NCI-H82 treated with DMSO at 0.1 percent for 48 hours (cell line): ENCODE measurements around the gene PEAK1.
"Not testable (repeated sequence)": the region's sequence is repeated elsewhere in the genome, so short reads cannot be mapped to it uniquely, and the experiment has no call there.

ENCODE experiments used
- DNase-seq: peaks from one replicate; lab custom pipeline; 2025; ENCODE audit not compliant: unreplicated experiment; lab: John Stamatoyannopoulos, UW

The PEAK1 gene

GRCh38 chr15:77181305-77182074, 238.4 kb downstream of the PEAK1 start:
- DNase-seq = no peak

DNA sequence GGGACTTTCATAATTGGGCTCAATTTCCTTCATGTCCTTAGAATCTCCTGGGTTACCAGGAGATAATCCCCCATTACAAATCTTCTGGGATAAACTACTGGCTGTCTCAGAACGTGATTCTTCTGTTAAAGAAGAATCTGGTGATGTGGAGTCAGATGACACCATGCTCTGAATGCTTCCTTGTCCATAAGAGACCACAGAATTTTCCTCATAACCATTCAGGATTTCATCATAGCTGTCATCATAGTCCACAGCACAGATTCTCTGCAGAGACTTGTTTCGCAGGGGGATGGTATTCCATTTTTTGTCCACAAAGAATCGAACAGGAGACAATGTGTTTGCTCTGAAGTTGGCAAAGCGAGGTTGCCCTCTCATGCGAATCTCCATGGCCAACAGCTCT, 239.1 kb downstream of the PEAK1 start:
- DNase-seq = peak; percentile 52

GRCh38 chr15:77180270-77180669, 239.6 kb downstream of the PEAK1 start:
- no peak for DNase-seq

GRCh38 chr15:77179541-77179998, 240.3 kb downstream of the PEAK1 start:
- DNase-seq = no peak

DNA sequence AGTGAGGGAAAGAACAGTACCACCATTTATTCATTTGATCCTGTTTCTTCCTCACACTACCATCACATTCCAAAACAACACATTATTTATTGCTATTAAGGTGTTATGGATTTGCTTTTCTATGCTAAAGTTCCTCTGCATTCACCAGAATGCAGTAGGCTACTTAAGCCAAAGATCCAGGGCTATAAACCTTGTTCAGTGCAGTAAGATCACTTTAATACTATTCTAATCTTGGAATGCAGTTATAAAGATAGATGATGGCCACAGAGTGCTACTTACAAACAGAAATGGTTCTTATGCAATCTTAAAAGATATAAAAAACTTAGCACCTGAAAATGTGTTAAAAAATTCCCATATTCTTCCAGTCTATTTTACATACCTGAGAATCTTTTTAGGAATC, 241.5 kb downstream of the PEAK1 start:
- no peak for DNase-seq

DNA sequence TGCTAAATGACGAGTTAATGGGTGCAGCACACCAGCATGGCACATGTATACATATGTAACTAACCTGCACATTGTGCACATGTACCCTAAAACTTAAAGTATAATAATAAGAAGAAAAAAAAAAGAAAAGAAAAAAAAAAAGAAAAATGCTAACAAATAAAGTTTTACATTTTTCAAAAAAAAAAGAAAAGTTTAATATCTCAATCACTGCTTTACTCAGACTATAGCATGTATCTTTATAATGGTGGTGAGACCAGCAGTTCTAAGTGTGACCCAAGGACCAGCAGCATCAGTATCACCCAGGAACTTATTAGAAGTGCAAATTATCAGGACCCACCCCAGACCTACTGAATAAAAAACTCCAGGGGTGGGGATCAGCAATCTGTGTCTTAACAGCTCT, 243.8 kb downstream of the PEAK1 start:
- not testable (repeated sequence) for DNase-seq

- DNase-seq = peak; percentile 95
Measured at GRCh38 chr15:77173487-77173886, 246.4 kb downstream of the PEAK1 start.

GRCh38 chr15:77171221-77171967, 248.5 kb downstream of the PEAK1 start:
- no peak for DNase-seq

GRCh38 chr15:77168616-77169015, 251.3 kb downstream of the PEAK1 start:
- DNase-seq = no peak

- DNase-seq = no peak
Measured at GRCh38 chr15:77168141-77168540, 251.8 kb downstream of the PEAK1 start.

GRCh38 chr15:77167406-77167805, 252.5 kb downstream of the PEAK1 start:
- DNase-seq = no peak

DNA sequence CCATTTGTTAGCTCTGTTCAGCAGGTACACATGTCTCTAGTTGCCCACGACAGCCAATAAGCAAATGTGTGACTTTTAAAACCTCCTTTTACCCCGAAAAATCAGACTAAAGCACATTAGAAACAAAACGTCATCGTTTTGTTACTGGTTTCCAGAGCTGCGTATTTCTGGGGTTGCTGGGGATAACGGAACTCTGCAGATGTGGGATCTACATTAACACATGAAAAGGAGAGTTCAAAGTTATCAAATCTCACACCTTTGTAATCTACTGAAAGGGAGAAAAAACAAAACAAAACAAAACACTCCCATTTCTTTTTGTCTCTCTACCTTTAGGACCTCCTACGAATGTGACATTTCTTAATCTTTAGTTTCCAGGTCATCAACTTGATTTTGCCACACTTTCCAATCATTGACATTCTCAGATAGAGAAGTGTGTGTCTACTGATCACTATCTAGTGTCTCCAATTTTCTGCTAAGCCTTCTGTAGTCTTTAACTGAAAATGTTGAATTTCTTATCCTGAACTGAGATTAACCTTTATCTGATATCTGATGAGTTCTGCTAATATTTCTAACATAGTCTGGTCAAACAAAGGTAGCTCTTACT, 256.0 kb downstream of the PEAK1 start:
- DNase-seq = no peak

DNA sequence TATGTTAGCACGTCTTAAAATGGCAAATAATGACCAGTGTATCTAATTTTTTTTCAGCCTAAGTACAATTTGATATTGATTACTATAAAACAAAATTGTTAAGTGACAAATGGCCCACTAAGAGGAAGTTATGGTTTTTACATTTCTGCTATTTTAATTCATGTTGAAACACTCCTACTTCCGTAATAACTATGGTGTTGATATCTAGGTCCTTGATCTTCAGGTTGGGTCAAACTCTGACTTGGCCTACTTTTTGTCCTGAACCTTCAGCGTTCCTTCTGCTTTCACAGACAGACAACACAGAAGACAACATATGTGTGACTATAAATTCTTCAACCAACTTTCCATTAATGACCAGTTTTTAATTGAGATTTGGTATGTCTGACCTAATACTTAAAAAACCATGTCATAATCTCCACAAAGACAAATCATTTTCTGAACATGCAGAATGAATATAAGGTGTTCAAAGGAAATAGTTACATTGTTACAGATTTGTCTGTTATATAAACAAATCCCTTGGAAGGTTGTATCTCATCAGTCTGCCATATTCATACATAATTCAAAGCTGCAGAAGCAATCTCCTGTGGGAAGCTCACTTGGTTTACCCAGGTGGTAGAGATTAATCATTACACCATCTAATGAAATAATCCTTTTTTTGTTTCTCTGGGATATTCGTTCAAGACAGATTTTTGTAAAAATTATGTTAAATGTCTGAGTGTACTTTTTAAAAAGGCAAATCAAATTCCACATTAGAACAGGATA, 256.9 kb downstream of the PEAK1 start:
- no peak for DNase-seq

DNA sequence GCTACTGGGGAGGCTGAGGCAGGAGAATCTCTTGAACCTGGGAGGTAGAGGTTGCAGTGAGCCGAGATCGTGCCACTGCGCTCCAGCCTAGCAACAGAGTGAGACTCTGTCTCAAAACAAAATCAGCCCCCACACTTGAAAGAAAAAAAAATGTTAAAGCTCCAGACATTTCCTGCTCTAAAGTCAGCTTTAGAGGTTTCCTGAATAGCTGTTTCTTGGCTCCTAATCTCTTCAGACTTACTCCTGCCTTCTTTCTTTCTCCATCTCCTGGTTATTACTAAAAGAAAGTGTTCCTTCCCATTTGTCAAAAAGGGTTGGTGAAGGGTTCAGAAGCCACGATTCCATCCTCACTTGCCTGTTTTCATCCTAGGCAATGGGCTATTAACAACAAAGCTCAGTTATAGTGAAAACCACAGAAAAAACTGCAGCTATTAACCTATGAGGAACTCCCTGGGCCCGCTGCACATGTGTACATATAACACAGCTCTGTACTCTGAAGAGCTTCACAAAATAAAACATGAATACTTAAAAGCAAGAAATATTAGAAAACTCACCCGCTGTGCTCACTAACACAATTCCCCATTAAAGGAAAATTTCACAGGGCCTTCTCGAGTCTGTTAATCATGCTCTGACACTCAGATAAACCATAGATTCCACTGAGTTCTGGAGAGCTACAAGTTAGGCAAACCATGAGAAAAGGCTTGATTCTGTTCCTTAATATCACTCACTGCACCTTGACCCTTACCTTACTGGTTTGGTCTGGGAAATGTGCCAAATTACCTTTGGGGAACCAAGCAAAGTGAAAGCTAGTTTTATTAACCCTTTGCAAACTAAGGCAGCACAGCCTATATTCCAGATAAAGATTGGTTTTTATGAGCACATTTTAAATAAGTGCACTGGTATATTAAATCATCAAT, 259.1 kb downstream of the PEAK1 start:
- DNase-seq = no peak

DNA sequence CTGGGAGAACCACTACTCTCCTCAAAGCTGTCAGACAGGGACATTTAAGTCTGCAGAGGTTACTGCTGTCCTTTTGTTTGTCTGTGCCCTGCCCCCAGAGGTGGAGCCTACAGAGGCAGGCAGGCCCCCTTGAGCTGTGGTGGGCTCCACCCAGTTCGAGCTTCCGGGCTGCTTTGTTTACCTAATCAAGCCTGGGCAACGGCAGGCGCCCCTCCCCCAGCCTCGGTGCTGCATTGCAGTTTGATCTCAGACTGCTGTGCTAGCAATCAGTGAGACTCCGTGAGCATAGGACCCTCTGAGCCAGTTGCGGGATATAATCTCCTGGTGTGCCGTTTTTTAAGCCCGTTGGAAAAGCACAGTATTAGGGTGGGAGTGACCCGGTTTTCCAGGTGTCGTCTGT, 263.9 kb downstream of the PEAK1 start:
- DNase-seq = not testable (repeated sequence)

DNA sequence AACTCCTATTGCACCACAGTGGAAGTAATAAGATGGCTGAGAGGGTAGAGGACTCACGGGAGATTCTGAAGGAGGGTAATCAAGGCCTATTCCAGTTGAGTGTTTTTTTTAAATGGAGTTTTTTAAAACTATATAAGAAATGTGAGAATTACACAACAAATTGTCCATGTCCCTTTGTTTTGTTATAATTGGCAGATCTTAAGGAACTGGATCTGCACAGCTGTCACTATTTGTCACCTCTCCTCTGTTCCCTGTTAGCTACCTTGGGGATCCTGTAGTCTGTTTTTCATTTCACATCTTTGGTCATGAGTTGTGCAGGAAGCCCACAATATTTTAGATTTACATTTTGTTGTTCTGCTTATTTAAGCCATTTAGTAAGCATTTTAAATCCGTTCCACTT, 271.7 kb downstream of the PEAK1 start:
- DNase-seq = no peak

DNA sequence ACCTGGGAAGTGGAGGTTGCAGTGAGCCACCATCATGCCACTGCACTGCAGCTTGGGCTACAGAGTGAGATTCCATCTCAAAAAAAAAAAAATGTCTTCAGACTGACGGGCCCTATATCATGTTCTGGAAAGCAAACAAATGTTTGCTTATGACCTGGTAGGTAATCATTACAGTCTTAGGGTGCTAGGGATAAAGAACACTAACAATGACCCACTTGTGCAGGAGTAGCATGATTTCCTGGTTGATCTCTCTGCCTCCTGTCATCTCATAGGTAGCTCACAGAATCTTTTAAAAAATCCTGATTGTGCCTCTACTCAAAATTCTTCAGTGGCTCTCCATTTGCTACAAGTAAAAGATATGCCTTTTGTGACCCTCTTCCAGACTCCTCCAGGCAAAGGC, 274.5 kb downstream of the PEAK1 start:
- no peak for DNase-seq

GRCh38 chr15:77144492-77145070, 275.3 kb downstream of the PEAK1 start:
- no peak for DNase-seq

DNA sequence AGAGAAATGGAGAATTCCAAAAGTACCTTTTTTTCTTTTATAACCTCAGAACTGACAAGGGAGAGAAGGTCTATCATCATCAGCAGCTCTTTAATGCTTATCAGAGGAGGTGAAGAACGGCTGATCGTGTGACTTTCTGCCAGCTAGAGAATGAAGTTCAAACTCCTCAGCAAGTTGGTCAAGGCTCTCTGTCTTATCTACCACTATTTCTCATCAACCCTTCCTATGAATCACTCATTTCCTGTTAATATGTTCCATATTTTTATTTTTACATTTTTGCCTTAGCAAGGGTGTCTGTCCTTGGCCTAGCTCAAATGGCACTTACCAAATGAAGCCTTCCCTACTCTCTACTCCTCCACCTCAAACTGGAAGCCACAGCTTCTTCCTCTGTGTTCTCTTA, 275.9 kb downstream of the PEAK1 start:
- DNase-seq = no peak

GRCh38 chr15:77143616-77144015, 276.3 kb downstream of the PEAK1 start:
- no peak for DNase-seq
